Fibroblast of skin of right biceps (primary cell): Measurements from ENCODE around the gene NIT2.
"Not testable (repeated sequence)": the region's sequence is repeated elsewhere in the genome, so short reads cannot be mapped to it uniquely, and the experiment has no call there.

Experiments
- DNase-seq: peaks from one replicate; pipeline ENCODE4 v3.0.0-alpha.2; 2013

The NIT2 gene, protein sequence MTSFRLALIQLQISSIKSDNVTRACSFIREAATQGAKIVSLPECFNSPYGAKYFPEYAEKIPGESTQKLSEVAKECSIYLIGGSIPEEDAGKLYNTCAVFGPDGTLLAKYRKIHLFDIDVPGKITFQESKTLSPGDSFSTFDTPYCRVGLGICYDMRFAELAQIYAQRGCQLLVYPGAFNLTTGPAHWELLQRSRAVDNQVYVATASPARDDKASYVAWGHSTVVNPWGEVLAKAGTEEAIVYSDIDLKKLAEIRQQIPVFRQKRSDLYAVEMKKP

DNA sequence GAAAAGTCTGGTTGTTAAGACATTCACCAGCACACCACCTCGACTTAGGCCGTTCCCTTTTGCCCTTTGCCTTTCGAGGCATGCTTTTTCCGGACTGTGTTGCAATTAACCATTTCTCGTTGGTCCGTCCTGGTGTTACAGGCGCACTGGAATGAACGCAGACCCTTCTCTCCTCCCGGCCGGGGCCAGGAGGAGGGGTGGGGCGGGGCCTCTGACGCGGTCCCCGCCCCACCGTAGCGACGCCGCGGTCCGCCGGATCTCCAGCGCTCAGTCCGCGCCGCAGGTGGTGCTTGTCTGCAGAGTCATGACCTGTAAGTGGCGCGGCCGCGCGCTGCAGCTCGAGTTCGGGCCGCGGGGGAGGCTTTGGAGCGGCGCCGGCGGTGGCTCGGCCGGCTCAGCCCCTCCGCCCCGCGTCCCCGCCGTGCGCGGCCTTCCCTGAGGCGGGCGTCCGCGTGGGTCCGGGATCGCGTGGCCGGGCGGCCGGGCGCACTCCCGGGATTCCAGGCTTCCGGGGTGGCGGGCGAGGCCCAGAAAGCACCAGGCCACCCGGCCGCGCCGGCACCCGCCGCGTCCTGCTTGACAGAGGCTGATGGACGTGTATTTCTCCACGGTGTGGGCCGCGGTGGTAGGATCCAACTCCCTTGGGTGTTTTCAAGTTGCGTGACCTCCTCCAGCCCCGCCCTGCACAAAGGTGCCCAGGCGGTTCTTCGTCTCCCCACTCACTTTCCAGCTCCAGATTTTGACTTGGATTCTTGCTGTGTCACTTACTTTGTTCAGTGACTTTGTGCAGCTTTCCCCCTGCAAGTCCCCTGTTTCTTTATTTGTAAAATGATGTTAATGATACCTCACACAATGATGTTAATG lies at the start of gene NIT2:
Gene NIT2, plus strand, starts transcription at position 270 of the 864 bp plus-strand sequence. Its CDS starts 35 bp downstream, at position 305.
- DNase-seq = peak; percentile 75

GRCh38 chr3:100288288-100288894 lies 46.2 kb upstream of the NIT2 start:
- DNase-seq = no peak

DNA sequence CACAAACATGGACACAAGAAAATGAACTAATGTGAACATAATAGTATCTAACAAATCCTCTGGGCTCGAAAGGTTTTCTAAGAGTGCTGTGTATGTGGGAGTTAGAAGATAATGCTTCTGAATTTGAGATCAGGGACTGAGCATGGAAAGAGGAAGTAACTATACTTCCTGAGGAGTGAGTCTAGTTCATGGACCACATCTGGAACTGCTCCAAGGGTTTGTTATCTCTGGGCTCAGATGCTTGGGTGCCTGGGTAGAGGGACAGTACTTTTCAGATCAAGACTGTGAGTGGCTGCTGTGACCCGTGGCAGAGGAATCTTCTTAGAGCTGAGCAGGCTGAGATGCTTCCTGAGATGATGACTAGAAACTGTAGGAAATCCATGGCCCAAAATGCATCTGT lies 45.2 kb upstream of the NIT2 start:
- peak; percentile 39 for DNase-seq

DNA sequence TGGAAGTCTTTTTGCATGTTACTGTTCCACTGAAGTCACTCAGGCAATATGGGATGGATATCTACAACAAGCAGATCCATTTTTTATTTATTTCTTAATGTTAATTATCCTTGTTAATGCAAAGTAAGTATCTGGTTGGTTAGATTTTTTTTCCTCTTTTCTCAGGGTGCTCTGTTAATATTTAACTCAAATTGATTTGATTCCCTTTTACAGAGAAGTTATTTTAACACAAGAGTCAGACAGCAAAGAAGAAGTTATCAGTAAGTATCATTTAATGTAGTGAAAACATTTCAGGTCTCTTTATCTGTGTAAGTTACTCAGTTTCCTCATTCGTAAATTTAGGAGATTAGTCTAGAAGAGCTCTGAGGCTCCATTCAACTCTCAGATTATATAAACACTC lies 39.5 kb upstream of the NIT2 start:
- no peak for DNase-seq

GRCh38 chr3:100297784-100298183 lies 36.8 kb upstream of the NIT2 start:
- peak; percentile 56 for DNase-seq

DNA sequence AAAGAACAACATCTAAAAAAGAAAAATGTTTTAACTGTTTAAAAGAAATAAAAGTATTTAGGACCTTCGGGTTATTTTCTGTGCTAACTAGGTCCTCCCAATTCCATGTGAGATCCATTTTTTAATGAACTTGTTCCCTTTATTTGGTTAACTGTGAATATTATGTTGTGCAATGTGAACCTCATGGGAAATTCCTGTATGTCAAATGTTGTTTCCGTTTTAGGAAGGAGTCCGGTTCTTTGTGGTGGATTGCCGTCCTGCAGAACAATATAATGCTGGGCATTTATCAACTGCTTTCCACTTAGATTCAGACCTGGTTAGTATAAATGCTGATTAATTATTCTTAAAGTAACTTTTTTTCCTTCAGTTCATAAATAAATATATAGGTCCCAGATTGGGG lies 35.5 kb upstream of the NIT2 start:
- DNase-seq = no peak

DNA sequence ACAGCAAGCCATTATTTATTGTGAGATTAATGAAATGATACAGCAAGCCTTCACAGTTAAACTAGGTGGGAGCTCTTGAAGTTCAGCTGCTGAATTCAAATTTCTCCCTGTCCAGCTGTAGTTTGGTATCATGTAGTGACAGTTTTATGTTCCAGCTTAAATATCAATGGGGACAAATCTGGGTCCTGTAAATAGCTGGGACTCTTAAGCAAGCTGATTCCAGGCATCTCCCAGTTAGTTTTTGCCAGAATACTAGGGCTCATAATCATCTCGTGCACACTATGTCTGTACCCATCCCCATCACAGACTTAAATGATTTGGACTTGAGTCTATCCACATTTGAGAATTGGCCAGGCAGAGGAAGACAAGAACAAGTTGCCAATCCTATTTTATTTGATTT lies 27.9 kb upstream of the NIT2 start:
- no peak for DNase-seq

GRCh38 chr3:100310355-100310965 lies 24.1 kb upstream of the NIT2 start:
- no peak for DNase-seq

- no peak for DNase-seq
These were observed 23.5 kb upstream of the NIT2 start for GRCh38 chr3:100311011-100311410.

DNA sequence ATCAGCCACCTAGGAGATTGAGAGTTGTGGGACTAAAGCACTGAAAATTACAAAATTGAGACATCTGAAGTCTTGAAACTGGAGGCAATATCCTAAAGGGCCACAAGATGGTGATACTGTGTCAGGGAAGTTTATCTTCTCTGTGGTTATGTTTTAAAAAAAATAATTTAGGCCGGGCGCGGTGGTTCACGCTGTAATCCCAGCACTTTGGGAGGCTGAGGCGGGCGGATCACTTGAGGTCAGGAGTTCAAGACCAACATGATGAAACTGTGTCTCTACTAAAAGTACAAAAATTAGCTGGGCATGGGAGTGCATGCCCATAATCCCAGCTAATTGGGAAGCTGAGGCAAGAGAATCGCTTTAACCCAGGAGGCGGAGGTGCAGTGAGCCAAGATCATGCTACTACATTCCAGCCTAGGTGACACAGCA lies 17.9 kb upstream of the NIT2 start:
- DNase-seq = peak; percentile 64

DNA sequence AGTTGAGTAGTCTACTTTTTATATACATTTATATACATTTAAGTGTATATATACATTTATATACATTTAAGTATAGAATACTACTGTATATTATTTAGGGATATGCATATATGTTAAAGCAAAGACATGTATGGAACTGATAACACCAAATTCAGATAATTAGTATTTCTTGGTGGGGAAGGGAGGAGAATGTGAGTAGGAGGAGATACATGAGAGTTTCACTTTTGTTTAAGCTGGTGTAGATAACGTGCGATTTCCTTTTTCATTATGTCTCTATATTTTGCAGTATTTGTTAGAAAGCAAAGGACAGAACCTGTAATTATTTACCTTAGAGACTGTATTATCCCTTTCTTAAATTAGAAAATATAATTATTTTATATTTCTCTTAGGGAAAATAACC lies 16.6 kb upstream of the NIT2 start:
- DNase-seq = no peak

DNA sequence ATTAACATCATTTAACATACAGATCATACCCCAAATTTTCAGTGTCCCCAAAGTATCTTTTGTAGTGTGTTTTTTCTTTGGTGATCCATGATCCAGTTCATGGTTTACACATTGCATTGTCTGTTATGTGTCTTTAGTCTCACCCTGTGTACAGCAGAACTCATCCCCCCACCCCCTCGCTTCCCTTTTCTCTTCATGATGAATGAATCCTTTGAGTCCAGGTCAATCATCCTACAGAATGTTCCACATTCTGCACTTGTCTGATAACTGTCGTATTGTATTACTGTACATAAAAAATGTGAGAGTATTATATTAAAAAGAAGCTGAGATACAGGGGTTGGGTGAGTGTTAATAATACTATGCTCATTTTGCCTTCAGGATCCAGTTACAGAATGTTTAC lies 14.6 kb upstream of the NIT2 start:
- DNase-seq = no peak

DNA sequence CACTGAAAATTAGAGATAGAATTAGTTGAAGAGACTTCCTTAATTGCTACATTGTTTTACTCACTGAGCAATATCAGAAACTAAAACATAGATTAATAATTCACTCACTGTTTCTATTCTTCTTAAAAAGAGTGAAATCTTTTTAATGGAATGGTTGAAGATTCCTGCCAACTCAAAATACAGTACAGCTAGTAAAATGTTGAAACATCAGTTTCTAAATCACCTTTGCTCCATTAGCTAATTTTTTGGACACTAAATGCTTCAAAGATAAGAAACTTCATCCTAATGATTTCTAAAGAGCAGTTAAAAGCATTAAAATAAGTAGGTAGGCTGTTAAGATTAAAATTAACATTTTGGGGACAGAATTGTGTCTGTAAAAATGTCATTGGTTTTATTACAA lies 10.5 kb upstream of the NIT2 start:
- DNase-seq = no peak

GRCh38 chr3:100325827-100326226 lies 8.7 kb upstream of the NIT2 start:
- DNase-seq = no peak

GRCh38 chr3:100327377-100327776 lies 7.2 kb upstream of the NIT2 start:
- not testable (repeated sequence) for DNase-seq

GRCh38 chr3:100329800-100330489 lies 4.6 kb upstream of the NIT2 start:
- no peak for DNase-seq

DNA sequence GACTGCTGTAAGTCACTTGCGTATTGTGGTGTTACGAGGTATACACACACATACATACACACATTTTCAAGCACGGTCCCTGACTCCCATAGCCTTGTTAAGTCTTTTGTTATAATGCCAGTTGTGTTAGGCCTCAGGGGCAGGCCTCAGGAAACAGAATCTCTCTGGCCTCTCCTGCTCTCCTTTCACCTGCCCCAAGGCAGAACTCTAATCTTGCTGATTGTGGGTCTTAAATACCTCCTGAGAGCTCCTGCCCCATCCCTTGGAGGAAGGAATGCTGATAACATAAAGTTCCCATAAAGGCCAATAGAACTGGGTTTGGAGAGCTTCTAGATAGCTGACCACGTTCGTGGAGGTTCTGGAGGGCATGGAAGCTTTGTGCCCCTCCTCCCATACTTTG lies 3.9 kb upstream of the NIT2 start:
- DNase-seq = no peak

DNA sequence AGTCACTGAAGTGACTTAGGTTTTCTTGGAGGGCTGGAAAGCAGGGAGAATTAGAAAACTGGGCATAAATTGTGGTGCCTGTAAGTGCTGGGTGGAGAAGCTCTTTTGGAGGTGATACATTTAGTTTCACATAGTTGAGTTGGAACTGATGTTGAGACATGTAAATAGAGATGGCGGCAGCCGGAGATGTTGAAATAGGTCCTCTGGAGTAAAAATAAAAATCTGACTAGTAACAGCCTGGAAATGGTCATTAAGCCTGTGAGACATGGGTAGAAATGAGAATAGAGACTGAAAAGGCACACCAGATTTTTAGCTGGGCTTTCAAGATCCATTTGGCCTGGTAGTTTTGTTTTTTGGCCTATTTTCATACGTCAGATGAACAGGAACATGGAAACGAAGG lies 2.9 kb upstream of the NIT2 start:
- DNase-seq = no peak

- DNase-seq = no peak
These were observed 1.5 kb upstream of the NIT2 start for GRCh38 chr3:100333051-100333450.

DNA sequence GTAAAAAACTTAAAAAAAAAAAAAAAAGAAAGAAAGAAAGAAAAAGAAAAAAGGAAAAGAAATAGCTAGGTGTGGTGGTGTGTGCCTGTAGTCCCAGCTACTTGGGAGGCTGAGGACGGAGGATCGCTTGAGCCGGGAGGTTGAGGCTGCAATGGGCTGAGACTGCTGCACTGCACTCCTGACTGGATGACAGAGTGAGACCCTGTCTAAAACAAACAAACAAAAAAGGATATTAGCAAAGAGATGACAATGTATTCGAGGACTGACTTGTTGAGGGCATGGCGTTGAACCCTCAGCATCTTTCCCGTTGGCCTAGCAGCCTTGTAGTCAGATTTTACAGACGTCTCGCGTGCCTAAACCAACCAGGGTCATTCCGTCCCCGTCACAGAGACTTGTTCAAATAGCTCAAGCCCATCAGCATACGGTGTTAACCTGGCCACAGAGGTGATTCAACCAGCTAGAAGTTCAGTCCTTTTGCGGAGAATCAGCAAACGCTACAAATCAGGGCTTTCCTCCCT lies 528 bp upstream of the NIT2 start:
- no peak for DNase-seq

GRCh38 chr3:100335434-100335833 lies 877 bp downstream of the NIT2 start:
- DNase-seq = peak; percentile 14

DNA sequence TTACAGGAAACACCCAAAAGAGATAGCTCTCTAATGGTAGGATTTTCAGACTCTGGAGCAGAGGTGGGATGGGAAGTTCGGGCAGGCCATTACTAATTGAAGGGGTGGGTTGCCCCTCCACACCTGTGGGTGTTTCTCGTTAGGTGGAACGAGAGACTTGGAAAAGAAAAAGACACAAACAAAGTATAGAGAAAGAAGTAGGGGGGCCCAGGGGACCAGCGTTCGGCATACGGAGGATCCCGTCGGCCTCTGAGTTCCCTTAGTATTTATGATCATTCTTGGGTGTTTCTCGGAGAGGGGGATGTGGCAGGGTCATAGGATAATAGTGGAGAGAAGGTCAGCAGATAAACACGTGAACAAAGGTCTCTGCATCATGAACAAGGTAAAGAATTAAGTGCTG lies 1.7 kb downstream of the NIT2 start:
- not testable (repeated sequence) for DNase-seq

DNA sequence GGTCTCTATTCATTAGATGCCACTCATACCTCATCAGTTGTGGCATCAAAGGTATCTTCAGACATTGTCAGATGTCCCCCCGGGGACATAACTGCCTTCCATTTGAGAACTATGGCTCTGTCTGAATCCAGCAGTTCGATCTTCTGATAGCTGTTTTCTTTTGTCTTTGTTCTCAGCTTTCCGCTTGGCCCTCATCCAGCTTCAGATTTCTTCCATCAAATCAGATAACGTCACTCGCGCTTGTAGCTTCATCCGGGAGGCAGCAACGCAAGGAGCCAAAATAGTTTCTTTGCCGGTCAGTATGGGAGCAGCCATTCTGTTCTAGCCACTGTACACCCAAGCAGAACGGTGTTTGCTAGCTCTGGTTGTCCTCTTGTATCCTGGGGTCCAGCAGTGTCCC lies 4.4 kb downstream of the NIT2 start:
- no peak for DNase-seq
